GM21526 (cell line): Measurements from ENCODE around the gene GOLGA2.
A peak's percentile ranks its signal among the peaks of the same experiment; 100 is the strongest.

Source experiments
- ATAC-seq: cut with Tn5 transposase; IDR thresholded peaks from one replicate; pipeline ENCODE4 v1.9.1; 2021; ENCODE audit warnings: moderate library complexity; ENCODE audit not compliant: unreplicated experiment, low FRiP score

GOLGA2 gene, protein sequence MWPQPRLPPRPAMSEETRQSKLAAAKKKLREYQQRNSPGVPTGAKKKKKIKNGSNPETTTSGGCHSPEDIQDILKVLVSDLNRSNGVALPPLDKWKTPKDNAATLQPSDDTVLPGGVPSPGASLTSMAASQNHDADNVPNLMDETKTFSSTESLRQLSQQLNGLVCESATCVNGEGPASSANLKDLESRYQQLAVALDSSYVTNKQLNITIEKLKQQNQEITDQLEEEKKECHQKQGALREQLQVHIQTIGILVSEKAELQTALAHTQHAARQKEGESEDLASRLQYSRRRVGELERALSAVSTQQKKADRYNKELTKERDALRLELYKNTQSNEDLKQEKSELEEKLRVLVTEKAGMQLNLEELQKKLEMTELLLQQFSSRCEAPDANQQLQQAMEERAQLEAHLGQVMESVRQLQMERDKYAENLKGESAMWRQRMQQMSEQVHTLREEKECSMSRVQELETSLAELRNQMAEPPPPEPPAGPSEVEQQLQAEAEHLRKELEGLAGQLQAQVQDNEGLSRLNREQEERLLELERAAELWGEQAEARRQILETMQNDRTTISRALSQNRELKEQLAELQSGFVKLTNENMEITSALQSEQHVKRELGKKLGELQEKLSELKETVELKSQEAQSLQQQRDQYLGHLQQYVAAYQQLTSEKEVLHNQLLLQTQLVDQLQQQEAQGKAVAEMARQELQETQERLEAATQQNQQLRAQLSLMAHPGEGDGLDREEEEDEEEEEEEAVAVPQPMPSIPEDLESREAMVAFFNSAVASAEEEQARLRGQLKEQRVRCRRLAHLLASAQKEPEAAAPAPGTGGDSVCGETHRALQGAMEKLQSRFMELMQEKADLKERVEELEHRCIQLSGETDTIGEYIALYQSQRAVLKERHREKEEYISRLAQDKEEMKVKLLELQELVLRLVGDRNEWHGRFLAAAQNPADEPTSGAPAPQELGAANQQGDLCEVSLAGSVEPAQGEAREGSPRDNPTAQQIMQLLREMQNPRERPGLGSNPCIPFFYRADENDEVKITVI

DNA sequence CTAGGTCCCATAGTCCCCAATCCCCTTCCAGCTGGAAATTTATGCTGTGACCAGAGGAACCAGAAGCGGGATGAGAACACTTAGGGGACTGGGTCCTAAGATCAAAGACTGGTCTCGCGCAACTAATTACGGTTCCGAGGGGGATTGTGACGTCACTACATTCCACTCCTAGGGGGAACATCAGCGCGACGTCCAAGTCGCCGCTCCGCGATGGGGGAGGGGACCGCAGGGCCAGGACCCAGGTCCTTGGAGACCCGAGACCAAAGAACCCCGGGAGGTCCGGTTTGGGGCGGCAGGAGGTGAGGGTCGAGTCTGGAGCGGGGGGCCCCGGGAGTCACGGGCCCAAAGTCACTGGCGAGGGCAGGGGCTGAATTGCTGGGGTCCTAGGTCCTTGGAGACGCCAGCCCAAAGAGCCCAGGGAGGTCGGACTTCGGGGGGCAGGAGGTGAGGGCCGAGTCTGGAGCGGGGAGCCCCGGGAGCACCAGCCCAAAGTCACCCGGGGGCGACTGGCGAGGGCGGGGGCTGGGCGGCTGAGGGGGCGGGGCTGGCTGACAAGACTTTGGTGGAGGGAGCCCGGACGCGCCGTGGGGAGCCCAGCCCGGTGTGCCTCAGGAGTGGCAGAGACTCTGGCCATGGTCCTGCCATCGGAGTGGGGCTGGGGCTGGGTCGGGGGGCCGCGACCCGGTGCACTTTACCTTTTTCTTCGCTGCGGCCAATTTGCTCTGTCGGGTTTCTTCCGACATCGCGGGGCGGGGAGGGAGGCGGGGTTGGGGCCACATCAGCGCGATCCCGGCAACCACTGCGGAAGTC lies at the start of gene GOLGA2:
GOLGA2 (minus strand) TSS at position 810 of the 810 bp plus-strand sequence; CDS start at position 779, 31 bp downstream.
- ATAC-seq = peak; percentile 49

DNA sequence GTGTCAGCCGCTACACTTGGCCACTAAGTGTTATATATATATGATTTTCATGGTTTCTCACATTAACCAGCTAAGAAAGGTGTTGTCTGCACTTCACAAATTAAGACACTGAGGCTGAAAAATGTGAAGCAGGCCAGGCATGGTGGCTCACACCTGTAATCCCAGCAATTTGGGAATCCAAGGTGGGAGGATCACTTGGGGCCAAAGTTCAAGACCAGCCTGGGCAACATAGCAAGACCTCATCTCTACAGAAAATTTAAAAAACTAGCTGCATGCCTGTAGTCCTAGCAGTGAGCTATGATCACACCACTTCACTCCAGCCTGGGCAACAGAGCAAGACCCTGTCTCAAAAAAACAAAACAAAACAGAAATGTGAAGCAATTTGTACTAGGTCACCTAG lies 48.6 kb upstream of the GOLGA2 start:
- no peak for ATAC-seq

DNA sequence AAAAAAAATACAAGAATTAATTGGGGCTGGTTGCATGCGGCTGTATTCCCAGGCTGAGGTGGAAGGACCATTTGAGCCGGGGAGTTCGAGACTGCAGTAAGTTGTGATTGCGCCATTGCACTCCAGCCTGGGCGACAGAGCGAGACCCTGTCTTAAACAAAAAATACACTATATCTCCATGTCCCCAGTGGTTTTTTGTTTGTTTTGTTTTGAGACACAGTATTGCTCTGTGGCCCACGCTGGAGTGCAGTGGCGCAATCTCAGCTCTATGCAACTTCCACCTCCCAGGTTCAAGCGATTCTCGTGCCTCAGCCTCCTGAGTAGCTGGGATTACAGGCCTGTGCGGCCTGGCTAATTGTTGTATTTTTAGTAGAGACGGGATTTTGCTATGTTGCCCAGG lies 48.0 kb upstream of the GOLGA2 start:
- ATAC-seq = no peak

DNA sequence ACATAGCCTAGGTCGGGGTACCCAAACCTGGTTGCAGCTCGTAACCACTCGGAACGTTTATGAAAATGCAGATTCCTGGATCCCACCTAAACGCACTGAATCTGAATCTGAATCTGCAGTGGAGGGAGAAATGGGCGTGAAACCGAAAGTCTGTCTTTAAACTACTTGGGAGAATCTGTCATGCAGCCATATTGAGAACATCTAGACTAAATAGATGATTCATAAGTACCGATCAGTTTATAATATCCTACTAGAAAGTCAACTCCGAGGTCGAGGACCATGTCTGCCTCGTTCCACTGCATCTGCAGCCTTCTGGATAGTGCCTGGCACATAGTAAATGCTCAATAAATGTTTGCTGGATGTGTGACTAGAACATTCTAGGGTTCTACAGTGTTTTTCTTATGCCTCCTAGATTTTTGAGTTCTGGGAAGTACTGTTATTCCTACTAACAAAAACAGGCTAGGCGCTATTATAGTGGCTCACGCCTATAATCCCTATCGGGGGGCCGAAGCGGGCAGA lies 47.5 kb upstream of the GOLGA2 start:
- ATAC-seq = no peak

DNA sequence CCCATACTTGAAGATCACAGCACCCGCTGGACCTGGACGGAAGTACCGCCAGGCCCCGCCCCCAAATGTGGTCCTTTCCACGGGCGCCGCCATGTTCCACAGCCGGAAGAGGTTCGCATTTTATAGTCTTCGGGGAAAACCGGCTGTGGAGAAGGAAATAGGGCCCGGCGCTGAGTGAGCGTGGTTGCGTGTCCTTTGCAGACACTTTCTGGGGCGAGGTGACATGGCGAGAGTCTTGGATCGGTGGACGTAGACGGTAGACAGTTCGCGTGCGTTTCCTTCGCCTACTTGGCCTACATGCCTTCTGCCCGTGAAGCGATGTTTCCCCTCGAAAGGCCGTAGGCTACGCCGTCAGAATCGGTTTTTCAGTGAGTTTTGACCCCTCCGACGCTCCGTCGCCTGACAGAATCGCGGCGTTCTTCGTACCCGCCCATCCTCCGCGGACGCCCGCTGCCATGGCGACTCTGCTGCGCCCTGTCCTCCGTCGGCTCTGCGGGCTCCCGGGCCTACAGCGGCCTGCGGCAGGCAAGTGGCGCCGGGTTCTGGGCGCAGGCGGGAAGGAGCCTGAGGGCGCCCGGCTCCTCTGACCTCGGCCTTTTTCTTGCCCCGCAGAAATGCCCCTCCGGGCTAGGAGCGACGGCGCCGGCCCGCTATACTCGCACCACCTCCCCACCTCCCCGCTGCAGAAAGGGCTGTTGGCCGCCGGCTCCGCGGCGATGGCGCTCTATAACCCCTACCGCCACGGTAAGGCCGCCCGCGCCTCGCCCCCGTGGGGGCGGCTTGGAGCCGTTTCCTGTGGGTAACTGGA lies 46.8 kb upstream of the GOLGA2 start, which contains the start of the genes COQ4 and TRUB2:
COQ4 (plus strand) TSS at position 436 of the 808 bp plus-strand sequence; CDS start at position 456, 20 bp downstream.
TRUB2 (minus strand) TSS at position 44 of the 808 bp plus-strand sequence; CDS start at position 5, 39 bp downstream.
- peak; percentile 80 for ATAC-seq

DNA sequence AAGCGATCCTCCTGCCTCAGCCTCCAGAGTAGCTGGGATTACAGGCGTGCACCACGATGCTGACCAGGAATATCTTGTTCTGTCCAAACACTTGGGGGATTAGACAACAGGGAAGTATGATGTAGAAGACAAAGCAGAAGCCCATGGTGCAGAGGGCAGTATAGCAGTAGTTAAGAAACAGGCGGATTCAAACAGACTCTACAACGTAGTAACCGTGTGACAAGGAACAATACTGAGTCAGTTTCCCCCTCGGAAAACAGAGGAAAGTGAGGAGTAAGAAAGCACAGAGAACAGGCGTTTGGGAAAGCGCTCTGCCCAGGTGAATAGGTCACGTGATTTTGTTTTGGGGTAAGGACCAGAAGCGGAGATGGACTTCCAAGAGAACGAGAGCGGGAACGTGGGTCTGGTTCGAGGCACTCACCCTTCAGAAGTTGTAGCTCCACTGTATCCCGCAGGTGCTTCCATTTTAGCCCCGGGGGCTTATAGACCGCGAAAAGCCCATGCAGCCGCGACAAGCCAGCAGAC lies 46.1 kb upstream of the GOLGA2 start:
- peak; percentile 8 for ATAC-seq

DNA sequence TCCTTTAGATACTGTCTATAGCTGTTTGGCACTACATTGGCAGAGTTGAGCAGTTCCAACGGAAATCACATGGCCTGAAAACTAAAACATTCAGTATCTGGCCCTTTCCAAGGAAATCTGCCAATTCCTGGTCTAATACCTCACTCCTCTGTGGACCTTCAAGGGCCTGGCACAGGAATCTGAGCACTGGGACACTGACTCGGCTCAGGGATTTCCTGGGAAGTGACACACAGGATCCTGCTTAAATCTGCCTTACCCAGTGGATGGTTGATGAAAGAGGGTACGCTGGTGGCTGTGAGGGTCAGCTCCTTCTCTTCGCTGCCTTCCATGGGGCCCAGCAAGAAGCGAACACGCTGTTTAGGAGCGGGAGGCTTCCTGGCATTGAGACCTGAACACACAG lies 45.5 kb upstream of the GOLGA2 start:
- ATAC-seq = no peak

DNA sequence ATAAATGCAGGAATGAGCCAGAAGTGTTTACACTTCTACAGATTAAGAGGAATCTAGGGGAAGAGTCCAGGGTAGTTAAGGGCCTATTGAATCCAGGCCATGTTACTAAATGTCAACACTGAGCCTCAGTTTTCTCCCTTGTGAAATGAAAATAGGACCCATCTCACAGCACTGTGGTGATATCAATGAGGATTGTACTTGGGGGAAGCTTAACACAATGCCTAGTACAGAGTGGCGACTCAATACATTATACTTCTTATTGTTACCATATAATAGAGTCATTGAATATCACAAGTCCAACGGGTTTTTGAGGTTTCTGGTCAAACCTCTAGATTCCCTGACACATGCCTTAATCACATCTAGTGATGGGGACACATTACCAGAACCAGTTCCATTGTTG lies 41.8 kb upstream of the GOLGA2 start:
- ATAC-seq = no peak

DNA sequence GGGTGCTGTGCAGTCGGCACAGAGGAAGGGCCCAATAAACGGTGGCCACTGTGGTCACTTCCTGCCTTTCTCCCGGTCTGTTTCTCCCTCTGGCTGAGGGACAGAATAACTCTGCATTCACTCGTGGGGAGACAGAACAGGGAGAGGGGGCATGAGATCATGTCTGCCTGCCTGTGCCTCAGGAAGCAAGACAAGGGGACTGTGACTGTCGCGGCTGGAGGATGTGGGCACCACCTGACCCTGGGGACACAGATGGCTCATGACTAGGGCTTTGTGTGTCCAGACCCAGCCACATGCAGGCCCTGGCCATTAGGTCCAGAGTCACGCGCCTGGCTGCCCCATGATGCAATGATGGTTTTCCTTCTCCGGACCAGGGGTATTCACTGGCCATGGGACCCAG lies 40.6 kb upstream of the GOLGA2 start:
- no peak for ATAC-seq

DNA sequence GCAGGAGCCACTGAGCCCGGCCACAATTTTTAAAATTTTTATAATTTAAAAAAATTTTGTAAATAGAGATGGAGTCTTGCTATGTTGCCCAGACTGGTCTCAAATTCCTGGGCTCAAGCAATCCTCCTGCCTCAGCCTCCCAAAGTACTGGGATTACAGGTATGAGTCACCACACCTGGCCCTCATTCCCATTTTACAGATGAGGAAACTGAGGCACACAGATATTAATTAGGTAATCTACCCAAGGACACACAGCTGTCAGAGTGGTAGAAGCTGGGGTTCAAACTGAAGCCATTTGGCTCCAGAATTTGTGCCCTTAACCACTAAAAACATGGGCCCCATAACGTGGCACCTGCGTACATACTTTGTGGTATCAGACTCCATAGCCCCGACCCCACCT lies 38.9 kb upstream of the GOLGA2 start:
- ATAC-seq = no peak

DNA sequence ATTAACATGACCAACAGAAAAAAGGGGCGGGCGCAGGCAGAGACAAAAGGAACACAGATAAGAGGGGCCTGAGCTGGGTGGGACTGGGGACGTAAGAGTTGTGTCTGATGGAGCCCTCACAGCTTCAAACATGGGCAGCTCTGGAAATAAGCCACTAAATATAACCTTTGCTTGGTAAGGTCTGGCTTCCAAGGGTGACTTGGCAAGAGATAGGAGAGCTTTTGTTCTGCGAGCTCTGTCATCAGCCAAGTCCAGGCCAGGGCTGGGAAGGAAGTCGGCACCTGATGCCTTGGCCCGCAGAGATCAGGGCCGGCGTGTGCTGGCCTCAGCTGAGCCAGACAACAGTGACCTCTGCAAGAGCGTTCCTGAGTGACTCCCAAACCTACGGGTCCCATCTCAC lies 34.7 kb upstream of the GOLGA2 start:
- ATAC-seq = no peak

DNA sequence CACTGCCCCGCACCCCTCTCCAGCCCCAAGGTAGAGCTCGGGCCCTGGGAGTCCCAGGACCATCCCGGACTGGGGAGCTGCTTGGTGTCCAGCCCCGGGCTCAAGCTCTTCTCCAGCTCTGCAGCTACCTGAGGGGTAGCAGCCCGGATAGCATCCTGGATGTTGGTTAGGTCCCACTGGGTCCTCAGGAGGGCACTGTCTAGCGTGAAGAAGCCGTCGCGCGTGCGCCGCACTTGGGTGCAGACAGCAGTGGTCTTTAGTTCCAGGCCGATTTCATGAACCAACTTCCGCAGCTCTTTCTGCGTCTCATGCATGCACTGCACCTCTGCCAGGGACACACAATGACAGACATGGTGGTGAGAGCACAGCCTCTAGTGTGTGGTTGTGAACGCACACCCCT lies 33.7 kb upstream of the GOLGA2 start:
- no peak for ATAC-seq

DNA sequence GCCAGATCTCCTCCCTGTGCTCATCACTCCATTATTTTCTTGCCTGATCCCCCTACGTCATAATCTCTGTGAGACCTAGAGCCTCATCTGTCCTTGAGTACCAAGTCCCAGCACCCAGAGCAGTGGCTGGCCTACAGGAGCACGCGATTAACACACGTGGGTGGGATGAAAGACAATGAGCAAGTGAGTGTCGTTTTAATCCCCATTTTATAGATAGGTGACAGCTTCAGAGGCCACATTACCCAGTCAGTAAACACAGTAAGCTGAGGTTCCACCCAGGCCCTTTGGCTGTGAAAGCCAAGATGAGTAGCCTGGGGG lies 29.1 kb upstream of the GOLGA2 start:
- no peak for ATAC-seq

DNA sequence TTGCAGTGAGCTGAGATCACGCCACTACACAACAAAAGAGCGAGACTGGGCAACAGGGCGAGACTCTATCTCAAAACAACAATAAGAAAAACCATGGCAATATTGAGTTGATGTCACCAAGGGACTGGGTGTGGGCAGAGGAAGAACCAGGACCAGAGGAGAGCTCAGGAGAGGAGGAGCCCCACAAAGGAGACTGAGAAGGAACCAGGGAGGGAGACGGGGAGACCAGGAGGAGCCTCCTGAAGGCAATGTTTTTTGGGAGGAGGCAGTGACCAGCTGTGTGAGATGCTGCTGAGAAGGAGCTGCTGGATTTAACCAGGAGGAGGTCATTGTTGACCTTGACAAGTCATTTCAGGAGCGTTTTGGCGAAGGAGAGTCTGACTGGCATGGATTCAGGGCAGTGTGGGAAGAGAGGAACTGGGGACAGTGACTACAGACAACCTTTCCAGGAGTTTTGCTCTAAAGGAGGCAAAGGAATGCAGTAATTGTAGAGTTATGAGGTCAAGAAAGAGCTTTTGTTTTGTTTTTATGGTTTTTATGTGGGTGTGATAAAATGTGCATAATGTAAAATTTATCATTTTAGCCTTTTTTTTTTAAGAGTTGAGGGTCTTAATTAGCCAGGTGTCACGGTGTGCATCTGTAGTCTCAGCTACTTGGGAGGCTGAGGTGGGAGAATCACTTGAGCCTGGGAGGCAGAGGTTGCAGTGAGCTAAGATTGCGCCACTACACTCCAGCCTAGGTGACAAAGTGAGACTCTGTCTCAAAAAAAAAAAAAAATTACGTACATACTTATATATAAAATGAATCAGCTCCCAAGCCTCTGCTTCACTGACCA lies 28.5 kb upstream of the GOLGA2 start:
- no peak for ATAC-seq

DNA sequence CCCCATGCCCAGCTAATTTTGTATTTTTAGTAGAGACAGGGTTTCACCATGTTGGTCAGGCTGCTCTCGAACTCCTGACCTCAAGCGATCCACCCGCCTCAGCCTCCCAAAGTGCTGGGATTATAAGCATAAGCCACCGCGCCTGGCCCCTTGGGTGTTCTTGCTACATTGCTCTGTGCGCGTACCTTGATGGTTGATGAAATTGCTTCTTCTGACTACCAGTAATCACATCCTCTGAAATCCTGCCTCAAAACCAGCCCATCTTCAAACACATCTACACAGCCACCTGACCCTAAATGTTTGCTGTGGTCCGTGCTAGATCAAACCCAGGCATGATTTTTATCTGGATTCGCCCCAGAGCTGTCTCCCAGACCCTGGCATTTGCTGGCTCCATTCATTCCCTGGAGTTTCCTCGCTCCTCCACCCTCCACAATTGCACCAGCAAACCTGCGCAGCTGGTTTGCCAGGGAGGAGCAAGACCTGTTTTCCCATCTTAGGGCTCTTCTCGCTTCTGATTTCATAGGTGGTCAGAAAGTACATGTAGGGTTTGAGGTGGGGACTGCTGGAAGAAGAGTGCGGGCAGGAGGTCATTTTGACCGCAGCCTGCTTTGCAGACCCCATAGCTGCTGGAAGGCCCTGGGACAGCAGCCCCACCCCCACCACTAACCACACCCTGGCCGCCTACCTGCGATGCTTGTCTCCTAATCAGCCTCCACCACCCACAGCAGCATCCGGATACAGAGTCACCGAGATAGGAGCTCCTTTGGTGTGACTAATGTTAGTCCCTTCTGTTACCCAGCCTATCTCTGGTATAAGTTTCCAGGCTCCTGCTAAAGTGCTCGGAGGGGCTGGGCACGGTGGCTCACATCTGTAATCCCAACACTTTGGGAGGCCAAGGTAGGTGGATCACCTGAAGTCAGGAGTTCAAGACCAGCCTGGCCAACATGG lies 23.0 kb upstream of the GOLGA2 start:
- ATAC-seq = no peak

DNA sequence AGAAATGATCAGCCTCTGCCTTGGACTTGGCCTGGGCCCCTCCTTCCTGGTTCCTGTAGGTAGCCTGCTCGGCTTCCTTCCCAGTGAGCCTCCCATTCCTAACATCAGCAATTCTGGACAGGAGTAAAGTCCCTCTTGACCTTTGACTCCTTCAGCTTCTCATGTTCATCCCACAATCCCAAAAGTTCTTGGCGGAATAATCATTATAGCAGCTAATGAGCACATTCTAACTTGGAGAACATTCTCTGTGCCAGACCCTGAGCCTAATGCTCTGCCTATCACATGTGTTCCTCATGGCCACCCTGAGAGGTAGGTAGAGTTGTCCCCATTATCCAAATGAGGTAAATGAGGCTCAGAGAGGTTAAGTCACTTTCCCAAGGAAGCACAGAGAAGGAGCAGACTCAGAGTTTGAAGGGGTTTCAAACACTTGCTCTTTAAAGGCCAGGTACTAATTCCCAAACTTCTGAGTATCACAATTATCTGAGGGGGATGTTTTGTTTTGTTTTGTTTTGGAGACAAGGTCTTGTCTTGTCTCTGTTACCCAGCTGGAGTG lies 21.5 kb upstream of the GOLGA2 start:
- ATAC-seq = no peak
